Gastroesophageal sphincter (tissue), 4 donors: Measurements from ENCODE around the gene CDH4. TPM values are rescaled to one million over a fixed set of nuclear protein-coding genes. Genes with fewer than 3 reads are reported as not detected.

Experiments used
- ATAC-seq: fragments of 150-250 bp; one replicate; pipeline ENCODE4 v1.9.1; 2016; ENCODE audit warnings: mild to moderate bottlenecking, moderate library complexity
- H3K27ac ChIP-seq, 4 donors: fragments of 200-600 bp; sonication (generic) in 3 of 4; 1 replicate in 3 of 4; 2 replicates in 1 of 4; pipeline ENCODE4 v1.5.1; 2016 to 2019
- H3K27me3 ChIP-seq: fragments of 200-600 bp; sonication (generic); one replicate; pipeline ENCODE4 v1.5.1; 2019
- H3K36me3 ChIP-seq, 2 donors: fragments of 200-600 bp; sonication (generic); one replicate each; pipeline ENCODE4 v1.5.1; 2019; ENCODE audit warnings: control low read depth in 1 of 2
- H3K4me1 ChIP-seq, 3 donors: fragments of 200-600 bp; sonication (generic); 1 replicate in 2 of 3; 2 replicates in 1 of 3; pipeline ENCODE4 v1.5.1; 2016 to 2019; ENCODE audit warnings: control low read depth in 2 of 3
- H3K4me3 ChIP-seq, 2 donors: fragments of 200-600 bp; sonication (generic); one replicate each; pipeline ENCODE4 v1.5.1; 2019; ENCODE audit warnings: mild to moderate bottlenecking in 1 of 2, moderate library complexity in 1 of 2
- H3K9me3 ChIP-seq, 3 donors: fragments of 200-600 bp; sonication (generic); one replicate each; pipeline ENCODE4 v1.5.1; 2017 to 2019; ENCODE audit warnings: control low read depth in 2 of 3
- CTCF ChIP-seq, 4 experiments: fragments of 200-600 bp in 2 of 4; fragments of 450-650 bp in 2 of 4; sonication (generic) in 1 of 4; IDR thresholded peaks; one replicate each; pipeline ENCODE4 v1.5.1; 2017 to 2019; ENCODE audit warnings: antibody characterized with exemption in 4 of 4, mild to moderate bottlenecking in 2 of 4, moderate library complexity in 2 of 4
- EP300 ChIP-seq: sonication (generic); formaldehyde crosslinking; IDR thresholded peaks from one replicate; pipeline ENCODE4 v1.6.1; 2017; ENCODE audit warnings: antibody characterized with exemption, mild to moderate bottlenecking
- POLR2A ChIP-seq, 2 donors: fragments of 450-650 bp; IDR thresholded peaks; one replicate each; pipeline ENCODE4 v1.6.1; 2017; ENCODE audit warnings: antibody characterized with exemption in 2 of 2, mild to moderate bottlenecking in 2 of 2, moderate library complexity in 1 of 2
- POLR2AphosphoS5 ChIP-seq: sonication (generic); formaldehyde crosslinking; IDR thresholded peaks from one replicate; pipeline ENCODE4 v1.6.1; 2017; ENCODE audit warnings: antibody characterized with exemption
- WGBS, 2 donors: methylation state at CpG; one replicate each; pipeline ENCODE4 v1.1.5; 2018; ENCODE audit warnings: low coverage in 1 of 2; 5-methylcytosine and 5-hydroxymethylcytosine counted together
- total RNA-seq, 4 donors: library from RNA; depleted of rRNA; stranded (reverse); fragments of >200 nt; gene quantifications; one replicate each; pipeline ENCODE4 v1.1.0, GENCODE V29; 2016

The CDH4 gene
- total RNA-seq, 4 donors from 2014 or later: under 0.01 to 1.5 (median 0.42) TPM; not detected in 1

GRCh38 chr20:61705386-61706258 lies 453.6 kb downstream of the CDH4 start:
- Histone ChIP-seq H3K27me3 (peaks cover 37% of the 10 kb centered on the region), H3K9me3 (no peaks in the 10 kb centered on the region), H3K4me1 (no peaks in the 10 kb centered on the region), H3K27ac (no peak overlapping the region), H3K4me3 (no peak overlapping the region), H3K36me3 (no peaks in the 10 kb centered on the region)
- 10 to 57% methylated on average over 2 to 4 of the region's 26 CpGs for WGBS, 2 donors
- TF ChIP-seq CTCF (IDR thresholded peaks at IDR 0.05) (no peak), EP300 (no peak), POLR2A (IDR thresholded peaks at IDR 0.05) (no peak), POLR2AphosphoS5 (no peak)
- no peak for ATAC-seq

- Histone ChIP-seq H3K27me3 (peaks cover 37% of the 10 kb centered on the region), H3K4me1 (no peaks in the 10 kb centered on the region), H3K9me3 (no peaks in the 10 kb centered on the region), H3K4me3 (no peak overlapping the region), H3K36me3 (no peaks in the 10 kb centered on the region), H3K27ac (no peak overlapping the region)
- no peak for ATAC-seq
- 47 to 72% methylated on average over 5 to 10 of the region's 29 CpGs for WGBS, 2 donors
- no peak for TF ChIP-seq CTCF (IDR thresholded peaks at IDR 0.05)
- no peak for TF ChIP-seq EP300
- no peak for TF ChIP-seq POLR2A (IDR thresholded peaks at IDR 0.05)
- TF ChIP-seq POLR2AphosphoS5: no peak
Measured at GRCh38 chr20:61706259-61706961, 454.3 kb downstream of the CDH4 start.

GRCh38 chr20:61708891-61709290 lies 456.8 kb downstream of the CDH4 start:
- no peak for ATAC-seq
- Histone ChIP-seq H3K9me3 (no peaks in the 10 kb centered on the region), H3K27ac (no peak overlapping the region), H3K4me3 (no peak overlapping the region), H3K36me3 (no peaks in the 10 kb centered on the region), H3K4me1 (no peaks in the 10 kb centered on the region), H3K27me3 (peaks cover 37% of the 10 kb centered on the region)
- WGBS, 2 donors: no CpG with 5 or more reads among the region's 11 CpGs
- TF ChIP-seq POLR2AphosphoS5: no peak
- no peak for TF ChIP-seq POLR2A (IDR thresholded peaks at IDR 0.05)
- no peak for TF ChIP-seq CTCF (IDR thresholded peaks at IDR 0.05)
- TF ChIP-seq EP300: no peak

- ATAC-seq: no peak
- no peak for TF ChIP-seq EP300
- TF ChIP-seq POLR2AphosphoS5: no peak
- TF ChIP-seq CTCF (IDR thresholded peaks at IDR 0.05): no peak
- no peak for TF ChIP-seq POLR2A (IDR thresholded peaks at IDR 0.05)
- H3K27me3 ChIP-seq: peaks cover 29% of the 10 kb centered on the region
- no peaks in the 10 kb centered on the region for H3K36me3 ChIP-seq
- H3K4me3 ChIP-seq: no peak overlapping the region
- WGBS, 2 donors: 80 to 100% methylated on average over 1 to 2 of the region's 8 CpGs
- no peaks in the 10 kb centered on the region for H3K4me1 ChIP-seq
- no peaks in the 10 kb centered on the region for H3K9me3 ChIP-seq
- no peak overlapping the region for H3K27ac ChIP-seq
Measured at GRCh38 chr20:61710108-61710507, 458.0 kb downstream of the CDH4 start.

GRCh38 chr20:61712688-61713087 lies 460.6 kb downstream of the CDH4 start:
- Histone ChIP-seq H3K4me3 (no peak overlapping the region), H3K27me3 (peaks cover 33% of the 10 kb centered on the region), H3K9me3 (peaks cover 0 to 18% (median 0%) of the 10 kb centered on the region in 3 donors), H3K36me3 (no peaks in the 10 kb centered on the region), H3K4me1 (no peaks in the 10 kb centered on the region), H3K27ac (no peak overlapping the region)
- ATAC-seq: no peak
- WGBS, 2 donors: 40 to 65% methylated on average over 2 of the region's 9 CpGs
- TF ChIP-seq EP300: no peak
- no peak for TF ChIP-seq POLR2A (IDR thresholded peaks at IDR 0.05)
- no peak for TF ChIP-seq CTCF (IDR thresholded peaks at IDR 0.05)
- TF ChIP-seq POLR2AphosphoS5: no peak
